GM19035 (cell line): Measurements from ENCODE around the gene COL2A1.

Experiments used
- ATAC-seq: cut with Tn5 transposase; IDR thresholded peaks from one replicate; pipeline ENCODE4 v1.9.1; 2021; ENCODE audit not compliant: unreplicated experiment

COL2A1 gene

DNA sequence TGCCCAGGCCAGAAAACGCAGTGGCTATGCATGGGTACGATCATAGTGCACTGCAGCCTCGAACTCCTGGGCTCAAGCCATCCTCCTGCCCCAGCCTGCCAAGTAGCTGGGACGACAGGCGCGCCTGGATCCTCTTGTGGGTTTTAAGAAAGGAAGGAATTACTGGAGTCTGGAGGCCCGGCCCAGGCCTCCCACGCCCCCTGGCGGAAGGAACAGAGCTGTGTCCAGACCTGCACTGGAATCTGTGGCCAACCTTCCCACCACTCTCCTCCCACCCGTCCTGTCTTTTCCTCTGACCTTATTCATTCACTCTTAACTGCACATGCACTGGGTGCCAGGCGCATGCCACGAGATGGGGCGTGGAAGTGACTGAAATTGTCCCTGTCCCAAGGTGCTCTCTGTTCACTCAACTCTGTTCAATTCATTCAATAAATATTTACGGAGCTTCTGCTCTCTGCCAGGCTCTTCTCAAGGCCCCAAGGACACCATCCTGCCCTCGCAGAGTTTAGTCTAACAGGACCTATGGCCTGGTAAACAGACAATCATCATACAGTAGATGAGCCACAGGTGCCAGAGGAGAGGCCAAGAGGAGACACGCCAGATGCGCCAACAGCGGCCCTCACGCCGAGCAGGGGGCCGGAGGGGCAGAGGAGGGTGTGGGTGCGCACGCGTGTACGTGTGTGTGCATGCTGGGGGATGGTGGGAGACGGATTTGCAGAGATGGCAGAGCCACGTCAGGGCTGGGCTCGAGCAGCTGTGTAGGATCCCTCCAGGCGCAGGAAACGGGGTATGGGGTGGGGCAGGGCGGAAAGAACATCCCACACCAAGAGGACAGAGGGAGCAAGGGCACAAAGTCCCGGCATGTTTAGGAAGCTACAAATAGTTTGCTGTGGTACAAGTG lies 54.6 kb downstream of the COL2A1 start:
- peak; percentile 65 for ATAC-seq

DNA sequence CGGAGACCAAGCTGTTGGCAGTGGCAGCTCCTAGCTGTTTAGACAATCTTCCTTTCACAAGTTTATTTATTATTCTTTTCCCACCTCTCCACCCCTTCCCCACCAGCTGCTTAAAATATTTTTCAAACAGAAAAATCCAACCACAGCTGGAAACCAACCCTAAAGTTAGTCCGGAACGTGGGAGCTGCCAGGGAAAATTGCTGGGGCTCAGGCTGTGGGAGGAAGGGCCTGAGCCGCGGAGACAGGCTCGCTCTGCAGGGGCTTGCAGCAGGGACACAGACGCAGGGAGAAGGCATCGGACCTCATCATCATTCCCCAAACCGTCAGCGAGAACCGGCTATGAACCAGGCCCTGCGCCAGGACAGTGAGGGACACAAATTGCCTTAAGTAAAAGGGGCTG lies 56.9 kb downstream of the COL2A1 start:
- no peak for ATAC-seq

GRCh38 chr12:47946413-47947323 lies 57.6 kb downstream of the COL2A1 start:
- no peak for ATAC-seq

DNA sequence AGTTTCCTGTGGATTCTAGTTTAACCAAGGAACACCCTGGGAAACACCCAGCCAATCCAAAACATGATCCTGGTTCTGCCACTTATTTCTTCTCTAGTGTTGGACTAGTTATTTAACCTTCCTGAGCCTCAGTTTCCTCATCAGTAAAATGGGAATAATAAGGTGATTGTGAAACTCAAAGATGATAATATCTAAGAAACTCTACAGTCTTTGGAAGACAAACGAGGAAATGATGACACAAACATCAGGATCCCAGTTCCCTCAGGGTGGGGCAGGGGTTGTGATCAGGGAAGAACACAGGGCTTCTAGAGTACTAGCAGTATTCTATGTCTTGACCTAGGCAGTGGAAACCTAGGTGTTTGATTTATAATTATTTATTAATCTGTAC lies 58.9 kb downstream of the COL2A1 start:
- no peak for ATAC-seq

GRCh38 chr12:47944685-47945340 lies 59.5 kb downstream of the COL2A1 start:
- no peak for ATAC-seq

- no peak for ATAC-seq
Measured at GRCh38 chr12:47943623-47944340, 60.5 kb downstream of the COL2A1 start.

GRCh38 chr12:47942614-47943225 lies 61.6 kb downstream of the COL2A1 start:
- ATAC-seq = no peak

DNA sequence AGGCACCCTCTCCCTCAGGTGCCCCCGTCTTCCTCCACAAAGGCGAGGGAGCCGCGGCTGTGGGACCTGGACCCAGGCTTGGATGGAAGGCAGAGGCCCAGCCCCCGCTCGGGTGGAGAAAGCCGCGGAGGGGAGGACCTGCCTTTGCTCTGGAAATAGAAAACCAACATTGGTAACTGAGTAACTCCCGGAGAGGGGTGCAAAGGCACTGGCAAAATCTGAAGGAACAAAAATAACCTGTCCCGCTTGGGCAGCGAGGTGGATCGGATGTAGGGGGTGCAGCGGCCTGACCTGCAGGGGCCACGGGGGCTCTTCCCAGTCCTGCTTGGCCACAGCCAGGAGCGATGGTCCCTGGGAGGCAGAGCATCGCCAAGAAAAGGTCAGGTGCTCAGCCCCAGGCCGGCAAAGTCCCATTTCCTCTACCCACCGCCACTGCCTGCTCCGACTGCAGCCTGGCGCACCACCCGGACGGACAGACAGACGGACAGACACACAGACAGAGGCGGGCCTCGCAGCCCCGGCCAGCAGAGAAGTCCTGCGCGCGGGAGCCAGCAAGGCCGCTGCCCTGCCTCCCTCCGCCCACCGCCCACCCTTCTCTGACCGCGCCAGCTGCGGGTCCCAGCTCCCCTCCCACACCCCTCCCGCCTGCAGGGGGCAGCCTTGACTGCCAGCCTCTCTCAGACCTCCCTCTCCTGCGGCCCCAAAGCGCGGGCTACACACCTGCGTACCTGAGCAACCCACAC lies 62.2 kb downstream of the COL2A1 start:
- no peak for ATAC-seq

DNA sequence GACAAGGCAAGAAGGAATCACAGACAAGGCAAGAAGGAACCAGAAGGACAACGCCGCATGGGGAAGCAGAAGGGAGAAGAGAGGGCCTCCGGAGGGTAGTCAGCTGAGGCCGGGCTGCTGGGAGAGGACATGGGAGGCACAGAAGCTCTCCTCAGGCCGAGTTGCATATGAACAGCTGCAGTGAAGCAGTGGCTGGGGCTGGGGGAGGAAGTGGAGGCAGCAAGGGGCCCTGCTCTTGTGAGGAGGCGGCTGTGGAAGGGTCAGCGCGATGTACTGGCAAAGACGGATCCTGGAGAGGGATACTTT lies 62.8 kb downstream of the COL2A1 start:
- no peak for ATAC-seq

DNA sequence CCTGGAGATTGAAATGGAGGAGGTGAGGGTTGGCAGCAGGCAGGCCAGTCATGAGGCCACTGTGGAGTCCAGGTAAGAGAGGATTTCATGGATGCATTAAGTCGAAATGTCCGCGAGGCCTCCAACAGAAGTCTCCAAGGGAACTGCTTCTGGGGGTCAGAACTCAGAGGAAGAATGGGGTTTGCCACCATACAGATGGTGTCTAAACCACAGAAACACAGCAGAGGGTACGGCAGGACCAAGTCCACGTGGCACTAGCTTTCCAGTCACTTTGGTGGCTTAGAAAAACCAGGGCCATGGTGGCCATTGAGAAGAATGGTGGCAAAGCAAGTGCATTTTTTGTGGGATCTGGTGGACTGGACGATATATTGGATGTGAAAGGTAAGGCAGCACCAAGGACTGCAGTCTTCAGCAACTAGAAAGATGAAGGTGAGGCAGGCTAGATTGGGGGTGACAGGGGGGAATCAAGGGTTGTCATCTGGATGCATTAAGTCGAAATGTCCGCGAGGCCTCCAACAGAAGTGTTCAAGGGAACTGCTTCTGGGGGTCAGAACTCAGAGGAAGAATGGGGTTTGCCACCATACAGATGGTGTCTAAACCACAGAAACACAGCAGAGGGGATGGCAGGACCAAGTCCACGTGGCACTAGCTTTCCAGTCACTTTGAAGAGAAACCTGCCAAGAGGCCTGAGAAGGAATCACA lies 63.4 kb downstream of the COL2A1 start:
- no peak for ATAC-seq

- ATAC-seq = no peak
Measured at GRCh38 chr12:47939009-47939601, 65.2 kb downstream of the COL2A1 start.

DNA sequence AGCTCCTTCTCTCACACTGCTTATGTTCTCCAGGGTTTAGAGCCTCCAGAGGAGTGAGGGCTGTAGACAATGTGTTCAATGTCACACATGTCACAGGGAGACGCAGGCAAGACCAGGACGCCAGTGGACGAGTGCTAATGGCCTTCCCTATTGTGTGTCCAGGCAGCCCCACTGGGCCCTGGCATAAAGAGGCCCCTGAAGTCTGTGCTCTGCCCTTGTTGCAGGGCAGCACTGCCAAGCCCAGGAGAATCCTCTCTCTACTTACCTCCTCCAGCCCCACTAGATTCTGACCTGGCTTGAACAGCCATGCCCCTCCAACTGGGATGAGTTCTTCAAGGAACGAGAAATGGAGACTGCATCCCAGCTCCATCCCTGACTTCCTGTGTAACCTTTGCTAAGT lies 65.7 kb downstream of the COL2A1 start:
- no peak for ATAC-seq

- no peak for ATAC-seq
Measured at GRCh38 chr12:47938093-47938492, 66.2 kb downstream of the COL2A1 start.

DNA sequence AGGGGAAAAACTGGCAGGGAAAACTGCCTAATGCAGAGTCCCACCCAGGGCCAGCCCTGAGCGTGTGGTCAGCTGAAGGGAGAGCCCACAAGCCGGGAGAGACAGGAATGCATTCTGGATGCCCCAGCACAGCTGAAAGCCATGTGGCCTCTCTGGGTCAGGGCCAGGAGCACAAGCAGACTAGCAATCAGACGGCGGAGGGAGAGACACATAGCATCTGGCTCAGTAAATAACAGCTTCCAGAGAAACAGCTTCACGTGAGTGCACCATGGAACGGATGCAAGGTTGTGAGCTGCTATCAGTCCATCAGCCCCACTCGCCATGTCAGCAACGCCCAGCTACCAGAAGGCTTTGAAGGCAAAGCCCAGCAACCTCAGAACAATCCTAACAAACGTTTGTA lies 69.1 kb downstream of the COL2A1 start:
- ATAC-seq = no peak

- no peak for ATAC-seq
Measured at GRCh38 chr12:47931187-47931586, 73.1 kb downstream of the COL2A1 start.

DNA sequence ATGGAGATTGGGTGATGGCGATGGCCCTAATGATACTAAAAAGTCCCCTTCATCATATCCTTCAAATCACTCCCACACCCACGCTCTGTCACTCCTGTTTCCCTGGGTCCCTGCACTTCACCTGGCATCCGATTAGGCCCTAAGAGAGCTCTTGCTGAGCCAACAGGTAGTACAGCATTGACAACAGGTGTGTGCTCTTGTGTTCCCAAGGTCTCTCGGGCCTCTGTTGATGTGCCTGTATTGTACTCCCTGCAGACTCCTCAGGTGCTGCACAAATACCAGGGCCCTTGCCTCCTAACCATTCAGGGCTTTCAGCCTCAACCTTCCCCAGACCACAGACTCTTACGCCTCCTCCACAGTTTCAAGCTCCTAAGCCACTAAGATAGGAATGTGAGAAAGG lies 73.6 kb downstream of the COL2A1 start:
- no peak for ATAC-seq

DNA sequence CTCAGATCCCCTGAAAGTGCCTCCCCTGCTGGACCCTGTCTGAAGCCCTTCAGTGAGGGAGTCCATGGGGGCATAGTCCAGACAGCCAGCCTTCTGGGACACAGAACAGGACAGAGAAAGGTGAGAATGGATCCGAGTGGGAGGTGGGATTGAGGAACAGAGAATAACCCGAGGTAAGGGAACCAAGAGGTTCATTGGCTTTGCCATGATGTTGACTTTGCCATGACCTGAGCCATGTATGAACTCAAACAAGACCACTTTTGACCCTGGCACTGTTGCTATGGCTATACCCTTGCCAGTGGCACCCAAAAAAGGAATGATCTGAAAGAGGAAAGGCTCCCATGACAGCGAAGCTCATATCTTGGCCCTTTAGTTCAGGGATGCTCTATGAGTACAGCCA lies 76.9 kb downstream of the COL2A1 start:
- ATAC-seq = no peak
